Muscle layer of colon (tissue), 2 donors: ENCODE measurements around the gene CCDC71L.

ENCODE experiments used
- H3K27ac ChIP-seq: one replicate; pipeline ENCODE4 v1.7.0; 2013; ENCODE audit warnings: low read depth, mild to moderate bottlenecking, low read length, moderate library complexity
- H3K27me3 ChIP-seq, 2 donors: one replicate each; pipeline ENCODE4 v1.7.0; 2013; ENCODE audit warnings: low read length in 2 of 2, mild to moderate bottlenecking in 2 of 2; ENCODE audit not compliant: insufficient read depth in 2 of 2, control insufficient read depth in 1 of 2
- H3K36me3 ChIP-seq: one replicate; pipeline ENCODE4 v1.7.0; 2013; ENCODE audit warnings: mild to moderate bottlenecking, low read length; ENCODE audit not compliant: insufficient read depth
- H3K4me1 ChIP-seq: one replicate; pipeline ENCODE4 v1.7.0; 2013; ENCODE audit warnings: mild to moderate bottlenecking, low read length; ENCODE audit not compliant: insufficient read depth
- H3K4me3 ChIP-seq, 2 donors: one replicate each; pipeline ENCODE4 v1.7.0; 2013; ENCODE audit warnings: low read length in 2 of 2, low read depth in 1 of 2, mild to moderate bottlenecking in 1 of 2, moderate library complexity in 1 of 2
- H3K9ac ChIP-seq: one replicate; pipeline ENCODE4 v1.7.0; 2013; ENCODE audit warnings: low read length
- H3K9me3 ChIP-seq: one replicate; pipeline ENCODE4 v1.7.0; 2013; ENCODE audit warnings: mild to moderate bottlenecking, low read length
- donor health status: abdominal sarcoma.
- donor health status: Adenocarcinoma of cecum.

Gene CCDC71L

GRCh38 chr7:106657085-106657991 lies 3.6 kb downstream of the CCDC71L start:
- Histone ChIP-seq H3K9ac (no peak overlapping the region), H3K27ac (no peak overlapping the region), H3K4me3 (no peak overlapping the region), H3K36me3 (no peaks in the 10 kb centered on the region), H3K9me3 (no peaks in the 10 kb centered on the region), H3K4me1 (peaks cover 18% of the 10 kb centered on the region), H3K27me3 (no peaks in the 10 kb centered on the region)

GRCh38 chr7:106655703-106656498 lies 5.1 kb downstream of the CCDC71L start:
- Histone ChIP-seq H3K9me3 (no peaks in the 10 kb centered on the region), H3K4me1 (peaks cover 18% of the 10 kb centered on the region), H3K9ac (no peak overlapping the region), H3K36me3 (no peaks in the 10 kb centered on the region), H3K27me3 (no peaks in the 10 kb centered on the region), H3K4me3 (no peak overlapping the region), H3K27ac (no peak overlapping the region)

GRCh38 chr7:106653488-106653887 lies 7.5 kb downstream of the CCDC71L start:
- Histone ChIP-seq H3K4me1 (peaks cover 5% of the 10 kb centered on the region), H3K27ac (no peak overlapping the region), H3K27me3 (no peaks in the 10 kb centered on the region), H3K4me3 (no peak overlapping the region), H3K9ac (no peak overlapping the region), H3K9me3 (no peaks in the 10 kb centered on the region), H3K36me3 (no peaks in the 10 kb centered on the region)

- no peaks in the 10 kb centered on the region for H3K9me3 ChIP-seq
- H3K27me3 ChIP-seq = no peaks in the 10 kb centered on the region
- no peaks in the 10 kb centered on the region for H3K36me3 ChIP-seq
- no peak overlapping the region for H3K27ac ChIP-seq
- peaks cover 4% of the 10 kb centered on the region for H3K4me1 ChIP-seq
- no peak overlapping the region for H3K4me3 ChIP-seq
- H3K9ac ChIP-seq = no peak overlapping the region
These were observed 8.0 kb downstream of the CCDC71L start for GRCh38 chr7:106652909-106653308.

- Histone ChIP-seq H3K27me3 (no peaks in the 10 kb centered on the region), H3K4me1 (peaks cover 1% of the 10 kb centered on the region), H3K4me3 (no peak overlapping the region), H3K9ac (no peak overlapping the region), H3K9me3 (no peaks in the 10 kb centered on the region), H3K36me3 (no peaks in the 10 kb centered on the region), H3K27ac (no peak overlapping the region)
These were observed 8.9 kb downstream of the CCDC71L start for GRCh38 chr7:106652092-106652491.

GRCh38 chr7:106646256-106646655 lies 14.7 kb downstream of the CCDC71L start:
- no peaks in the 10 kb centered on the region for H3K9me3 ChIP-seq
- H3K27me3 ChIP-seq = no peaks in the 10 kb centered on the region
- no peaks in the 10 kb centered on the region for H3K4me1 ChIP-seq
- no peak overlapping the region for H3K9ac ChIP-seq
- no peaks in the 10 kb centered on the region for H3K36me3 ChIP-seq
- no peak overlapping the region for H3K27ac ChIP-seq
- no peak overlapping the region for H3K4me3 ChIP-seq

- no peak overlapping the region for H3K27ac ChIP-seq
- H3K27me3 ChIP-seq = no peaks in the 10 kb centered on the region
- no peaks in the 10 kb centered on the region for H3K4me1 ChIP-seq
- no peak overlapping the region for H3K4me3 ChIP-seq
- H3K36me3 ChIP-seq = no peaks in the 10 kb centered on the region
- no peak overlapping the region for H3K9ac ChIP-seq
- no peaks in the 10 kb centered on the region for H3K9me3 ChIP-seq
These were observed 16.0 kb downstream of the CCDC71L start for GRCh38 chr7:106644999-106645398.

GRCh38 chr7:106643216-106644000 lies 17.6 kb downstream of the CCDC71L start:
- Histone ChIP-seq H3K9ac (no peak overlapping the region), H3K27ac (no peak overlapping the region), H3K4me3 (no peak overlapping the region), H3K9me3 (no peaks in the 10 kb centered on the region), H3K4me1 (no peaks in the 10 kb centered on the region), H3K27me3 (no peaks in the 10 kb centered on the region), H3K36me3 (no peaks in the 10 kb centered on the region)

GRCh38 chr7:106641416-106641815 lies 19.5 kb downstream of the CCDC71L start:
- Histone ChIP-seq H3K27ac (no peak overlapping the region), H3K36me3 (no peaks in the 10 kb centered on the region), H3K4me1 (no peaks in the 10 kb centered on the region), H3K9ac (no peak overlapping the region), H3K9me3 (no peaks in the 10 kb centered on the region), H3K27me3 (no peaks in the 10 kb centered on the region), H3K4me3 (no peak overlapping the region)

- Histone ChIP-seq H3K36me3 (no peaks in the 10 kb centered on the region), H3K4me1 (no peaks in the 10 kb centered on the region), H3K27me3 (no peaks in the 10 kb centered on the region), H3K27ac (no peak overlapping the region), H3K9me3 (no peaks in the 10 kb centered on the region), H3K4me3 (no peak overlapping the region), H3K9ac (no peak overlapping the region)
These were observed 20.4 kb downstream of the CCDC71L start for GRCh38 chr7:106640368-106641141.
